ENCODE data around the gene FOXN1.

GRCh38 chr17:28534740-28535375 lies 28.7 kb downstream of the FOXN1 start:
- no peak for TF ChIP-seq CTCF (IDR thresholded peaks at IDR 0.05 in 8 of 11, conservative IDR thresholded peaks at IDR 0.05 in 3 of 11)
- TF ChIP-seq POLR2AphosphoS5 (IDR thresholded peaks at IDR 0.05): no peak
